HG02981 (cell line): ENCODE results near the gene OXCT1.
"Not testable (repeated sequence)": the region's sequence is repeated elsewhere in the genome, so short reads cannot be mapped to it uniquely, and the experiment has no call there.

Experiments
- ATAC-seq: cut with Tn5 transposase; IDR thresholded peaks from one replicate; pipeline ENCODE4 v1.9.1; 2021; ENCODE audit warnings: mild to moderate bottlenecking, moderate library complexity; ENCODE audit not compliant: unreplicated experiment

OXCT1 gene

DNA sequence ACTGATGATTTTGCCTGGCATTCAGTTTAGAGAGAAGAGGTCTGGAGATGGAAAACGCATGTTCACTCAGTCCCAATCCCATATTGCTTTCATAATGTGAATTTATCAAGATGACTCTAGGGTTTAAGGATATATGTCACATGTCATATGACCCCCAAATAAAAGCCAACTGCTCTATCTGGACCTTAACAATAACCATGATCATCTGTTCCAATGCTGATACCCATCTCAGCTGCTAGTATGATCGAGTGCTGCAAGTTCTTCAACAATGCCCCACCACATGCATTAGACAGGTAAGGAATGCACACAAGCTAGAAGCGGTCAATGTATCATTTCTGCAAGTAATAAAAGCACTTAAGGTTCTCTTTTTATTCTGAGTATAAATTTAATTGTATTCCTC lies 91.8 kb downstream of the OXCT1 start:
- no peak for ATAC-seq

DNA sequence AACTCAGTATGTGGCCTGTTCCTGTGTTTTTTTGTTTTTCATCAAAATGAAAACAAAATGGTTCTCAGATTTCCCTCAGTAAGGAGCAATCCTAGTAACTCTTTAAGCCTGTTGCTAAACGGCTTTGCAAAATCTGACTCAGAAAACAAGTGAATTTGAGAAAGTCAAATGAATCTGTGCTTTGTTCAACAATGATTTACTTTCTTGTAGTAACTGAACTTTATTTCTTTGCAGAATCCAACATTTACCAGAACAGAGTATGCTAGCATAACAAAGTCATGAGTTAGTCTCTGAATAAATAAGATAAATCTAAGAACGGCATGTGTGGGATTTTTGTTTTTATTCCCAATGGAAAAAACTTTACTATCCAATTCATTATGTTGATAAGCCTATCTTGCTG lies 93.8 kb downstream of the OXCT1 start:
- no peak for ATAC-seq

DNA sequence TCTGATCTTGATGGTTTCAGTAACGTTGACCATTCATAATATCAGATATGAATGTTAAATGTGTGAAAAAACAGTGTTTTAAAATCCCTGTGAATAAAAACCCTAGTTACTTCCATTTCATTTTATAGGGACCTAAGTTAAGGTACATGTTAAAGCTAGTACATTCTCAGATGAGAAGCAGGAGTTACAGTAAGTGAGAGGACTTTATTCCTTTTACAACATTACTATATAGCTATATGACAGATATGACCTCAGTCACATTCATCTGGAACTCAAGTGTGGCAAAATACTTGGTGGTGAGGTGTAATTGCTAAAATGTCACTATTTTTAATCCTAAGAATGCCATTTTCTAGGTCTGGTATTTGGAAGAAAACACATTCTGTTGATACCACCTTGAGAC lies 96.4 kb downstream of the OXCT1 start:
- no peak for ATAC-seq

DNA sequence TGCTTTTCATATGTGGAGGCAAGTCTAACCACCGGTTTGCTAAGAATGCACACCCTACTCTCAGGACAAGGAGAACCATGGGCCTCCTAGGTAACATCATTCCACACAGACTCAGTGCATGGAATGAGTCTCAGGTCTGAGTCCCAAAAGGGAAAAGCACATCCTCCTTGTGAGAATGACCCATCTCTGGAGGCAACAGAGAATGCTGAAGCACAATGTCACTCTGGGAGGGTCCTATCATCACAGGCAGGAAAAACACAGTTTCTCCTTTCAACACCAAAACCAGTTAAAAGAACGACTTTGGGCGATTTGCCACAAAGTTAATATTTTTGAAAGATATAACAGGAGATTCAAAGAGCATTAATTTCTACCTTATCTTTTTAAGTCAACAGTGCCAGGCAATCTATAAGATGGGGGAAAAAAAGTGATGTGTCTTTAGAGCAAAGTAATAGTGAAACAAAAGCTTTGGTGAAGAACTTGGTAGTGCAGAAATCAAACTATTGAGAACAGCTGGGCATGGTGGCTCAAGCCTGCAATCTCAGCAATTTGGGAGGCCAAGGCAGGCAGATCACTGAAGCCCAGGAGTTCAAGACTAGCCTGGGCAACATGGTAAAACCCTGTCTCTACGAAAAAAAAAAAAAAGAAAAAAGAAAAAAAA lies 97.3 kb downstream of the OXCT1 start:
- ATAC-seq = no peak

DNA sequence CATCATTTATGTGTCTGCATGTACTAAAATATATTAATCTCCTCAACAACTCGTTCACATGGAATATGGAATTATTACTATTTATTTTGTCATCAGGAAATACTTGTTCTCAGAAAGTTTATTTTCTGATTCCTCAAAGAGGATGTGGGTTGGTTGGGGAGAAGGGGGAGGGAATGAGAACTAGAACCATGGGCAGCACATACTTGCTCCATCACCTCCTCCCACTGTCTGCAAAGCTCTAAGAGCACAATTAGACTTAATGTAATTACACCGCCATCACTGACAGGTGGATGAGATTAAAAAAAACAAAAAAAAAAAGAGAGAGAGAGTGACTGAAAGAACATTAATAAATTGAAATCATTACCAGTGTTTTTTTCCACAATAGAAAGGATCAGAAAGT lies 98.2 kb downstream of the OXCT1 start:
- no peak for ATAC-seq

DNA sequence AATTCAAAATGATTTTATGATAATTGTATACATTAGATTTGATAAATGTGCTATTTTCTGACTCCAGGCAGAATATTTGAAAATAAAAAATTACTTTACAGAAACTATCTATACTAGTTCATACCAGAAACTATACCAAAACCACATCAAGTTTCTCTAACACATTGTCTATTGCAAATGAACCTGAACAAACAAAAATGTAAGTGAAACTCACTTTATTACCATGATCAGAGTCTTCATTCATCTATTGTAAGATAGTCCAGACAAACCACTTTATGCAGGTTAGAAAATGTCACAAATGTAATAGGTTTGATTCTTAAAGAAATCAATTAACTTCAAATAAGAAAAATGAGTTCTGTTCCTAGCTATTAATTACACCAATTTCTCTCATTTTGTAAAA lies 99.4 kb downstream of the OXCT1 start:
- ATAC-seq = peak; percentile 95

DNA sequence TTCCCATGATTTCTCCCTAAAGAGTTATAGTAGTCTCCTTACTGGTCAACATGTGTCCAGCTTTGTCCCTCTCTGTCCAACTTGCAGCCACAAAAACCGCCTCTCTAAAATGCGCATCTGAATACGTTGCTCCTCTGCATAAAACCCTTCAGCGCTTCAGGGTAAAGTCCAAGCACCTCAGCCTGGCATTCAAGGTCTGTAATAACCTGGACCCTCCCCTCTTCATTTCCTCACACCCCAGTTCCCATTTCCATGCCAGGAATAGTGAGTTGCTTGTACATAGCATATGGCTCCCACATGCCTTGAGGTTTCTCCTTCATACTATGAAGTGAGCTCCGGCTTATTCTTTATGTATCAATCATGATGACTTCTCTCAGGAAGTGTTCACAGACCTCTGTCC lies 101.5 kb downstream of the OXCT1 start:
- ATAC-seq = no peak

DNA sequence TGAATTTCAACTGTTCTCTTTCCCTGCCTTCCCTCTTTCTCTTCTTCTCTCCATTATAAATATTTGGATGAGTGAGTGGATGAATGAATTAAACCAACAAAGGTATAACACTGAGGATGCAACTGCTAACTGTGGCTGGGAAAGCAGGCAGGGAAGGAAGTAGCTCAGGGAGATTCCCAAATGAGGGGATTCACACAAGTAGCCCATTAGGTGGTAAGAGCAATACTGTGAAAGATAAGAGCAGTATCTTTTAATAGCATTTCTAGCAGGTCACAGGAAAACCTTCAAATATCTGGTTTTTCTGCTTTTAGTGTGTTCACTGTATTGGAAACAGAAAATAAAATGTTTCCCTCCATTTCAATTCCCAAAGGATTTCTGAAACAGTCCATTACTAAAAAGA lies 105.6 kb downstream of the OXCT1 start:
- no peak for ATAC-seq

DNA sequence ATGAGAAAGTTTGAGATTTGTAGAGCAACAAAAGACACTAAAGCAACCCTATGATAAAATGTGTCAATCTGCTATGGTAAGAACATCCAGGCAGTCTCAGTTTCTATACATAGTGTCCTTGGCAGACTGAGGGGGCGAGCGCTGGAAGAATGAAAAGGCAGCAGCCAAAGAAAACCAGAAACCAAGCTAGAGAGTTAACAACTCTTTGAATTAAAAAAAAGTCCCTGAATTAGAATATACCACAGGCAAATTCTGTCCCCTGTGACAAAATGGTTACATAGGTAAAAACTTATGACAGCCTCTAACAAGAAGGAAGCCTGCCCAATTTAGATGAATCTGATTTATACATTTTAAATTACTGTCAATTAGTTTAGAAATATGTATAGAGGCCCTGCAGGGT lies 106.7 kb downstream of the OXCT1 start:
- peak; percentile 46 for ATAC-seq

DNA sequence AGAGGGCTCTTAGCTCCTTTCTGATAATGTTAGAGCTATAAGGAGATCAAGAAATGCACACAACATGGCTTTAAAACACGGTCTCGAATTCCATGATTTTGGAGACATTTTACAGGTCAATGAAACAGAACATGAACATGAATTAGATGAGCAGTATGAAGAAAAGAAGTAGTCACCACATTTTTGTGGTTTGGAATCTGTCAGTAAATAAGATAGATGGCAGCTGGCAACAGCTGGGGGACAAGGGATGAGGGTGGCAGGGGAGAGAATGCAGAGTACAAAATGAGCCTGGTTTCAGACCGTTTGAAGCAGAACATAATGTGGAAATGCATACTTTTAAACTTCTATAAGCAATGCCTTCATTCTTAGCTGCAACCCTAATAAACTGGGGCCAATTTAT lies 107.1 kb downstream of the OXCT1 start:
- ATAC-seq = peak; percentile 31

DNA sequence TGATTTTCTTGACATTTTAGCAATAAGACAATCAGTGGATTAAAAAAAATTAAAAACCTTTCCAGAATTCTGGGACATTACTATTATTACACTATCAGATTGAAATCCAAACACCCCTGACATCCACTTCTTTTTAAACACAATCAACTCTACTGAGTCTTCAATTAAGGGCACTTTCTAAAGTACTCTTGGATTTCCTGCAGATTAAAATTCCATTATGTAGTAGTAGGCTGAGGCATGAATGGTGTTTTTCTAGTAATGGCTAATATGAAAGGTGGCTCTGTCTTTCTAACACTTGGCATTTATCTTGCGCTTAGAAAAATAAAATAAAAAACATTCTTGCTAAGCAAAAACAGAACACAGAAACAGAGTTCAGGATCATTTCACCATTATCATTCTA lies 107.8 kb downstream of the OXCT1 start:
- no peak for ATAC-seq

DNA sequence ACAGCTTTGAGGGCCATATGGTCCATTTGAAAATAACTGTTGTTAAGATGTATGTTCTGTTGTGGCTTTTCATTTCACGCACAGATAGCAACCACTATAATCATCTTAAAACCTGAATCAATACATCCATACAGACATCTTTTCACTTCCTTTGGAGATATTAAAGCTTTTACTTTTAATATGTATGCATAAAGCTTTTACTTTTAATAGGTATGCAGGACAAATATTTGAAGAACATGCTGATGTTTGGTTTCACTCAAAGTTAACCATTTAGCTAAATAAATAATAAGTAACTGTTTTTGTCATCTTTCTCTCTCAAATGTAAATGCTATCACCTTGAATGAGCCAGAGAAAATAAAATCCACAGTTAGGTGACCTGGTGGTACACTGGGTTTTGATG lies 108.6 kb downstream of the OXCT1 start:
- ATAC-seq = no peak

DNA sequence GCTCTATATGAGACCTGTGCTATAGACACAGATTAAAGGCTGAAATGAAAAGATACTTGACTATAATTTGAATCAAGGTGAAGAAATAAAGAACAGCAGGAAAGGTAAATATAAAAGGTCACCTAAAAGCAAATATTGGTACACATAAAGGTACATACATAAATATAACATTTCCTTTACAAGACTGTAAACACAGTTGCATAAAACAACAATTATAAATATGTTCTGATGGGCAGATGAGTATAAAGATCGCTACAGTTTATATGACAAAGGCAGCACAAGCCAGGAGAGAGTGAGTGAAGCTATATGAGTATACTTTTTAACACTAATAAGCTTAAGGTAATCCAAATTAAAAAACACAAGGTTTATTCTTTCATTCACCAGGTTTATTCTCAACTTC lies 114.5 kb downstream of the OXCT1 start:
- ATAC-seq = no peak

DNA sequence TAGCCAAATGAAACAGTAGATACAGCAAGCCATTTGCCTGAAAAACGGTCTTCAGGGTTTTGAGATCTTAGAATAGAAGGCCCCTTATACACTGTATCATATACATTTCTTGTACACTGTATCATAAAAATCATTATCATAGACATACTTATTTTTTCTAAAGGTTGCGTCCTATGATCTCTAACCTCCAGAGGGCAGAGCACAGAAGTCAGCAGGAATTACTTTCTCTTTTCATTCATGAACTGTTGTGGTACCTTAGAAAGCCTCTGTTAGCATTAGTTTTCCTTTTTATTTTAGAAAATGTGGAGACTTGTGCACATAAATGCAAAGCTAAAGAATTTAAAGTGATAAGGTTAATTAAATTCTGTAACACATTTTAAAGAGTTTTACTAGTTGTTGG lies 115.4 kb downstream of the OXCT1 start:
- ATAC-seq = peak; percentile 82

DNA sequence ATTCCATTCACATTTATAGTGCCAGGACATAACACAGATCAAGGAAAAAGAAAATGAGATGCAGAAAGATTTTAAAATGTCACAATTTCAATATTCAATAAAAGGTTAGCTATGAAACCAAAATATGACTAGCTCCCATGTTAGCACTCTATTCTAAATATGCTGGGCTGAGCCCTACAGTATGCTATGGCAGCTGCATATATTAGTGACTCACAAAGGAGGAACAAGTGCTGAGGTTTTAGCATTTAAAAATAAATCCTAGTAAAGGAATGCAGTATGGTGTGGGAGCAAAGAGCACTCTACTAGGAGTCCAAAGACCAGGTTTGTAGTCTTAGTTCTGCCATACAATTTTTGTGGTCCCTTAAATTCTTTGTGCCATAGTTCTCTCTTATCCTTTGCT lies 118.4 kb downstream of the OXCT1 start:
- no peak for ATAC-seq

DNA sequence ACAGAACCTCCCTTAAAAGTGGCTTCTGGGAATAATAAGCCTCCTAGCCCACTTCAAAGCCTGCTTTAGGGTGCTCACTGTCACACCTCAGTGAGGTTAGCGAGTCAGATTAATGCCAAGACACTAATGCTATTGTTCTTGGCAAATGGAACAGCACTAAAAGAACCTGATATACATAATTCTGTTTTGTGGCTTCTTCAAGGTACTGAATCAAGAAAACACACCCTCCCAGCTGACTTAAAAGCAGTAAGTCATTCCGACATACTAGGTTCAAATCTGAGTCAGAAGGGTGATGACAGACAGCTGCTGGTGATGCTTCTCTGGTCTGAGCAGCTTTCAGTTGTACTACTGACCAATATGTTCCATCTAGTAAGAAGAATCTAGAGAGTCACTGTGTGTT lies 121.6 kb downstream of the OXCT1 start:
- peak; percentile 99 for ATAC-seq

DNA sequence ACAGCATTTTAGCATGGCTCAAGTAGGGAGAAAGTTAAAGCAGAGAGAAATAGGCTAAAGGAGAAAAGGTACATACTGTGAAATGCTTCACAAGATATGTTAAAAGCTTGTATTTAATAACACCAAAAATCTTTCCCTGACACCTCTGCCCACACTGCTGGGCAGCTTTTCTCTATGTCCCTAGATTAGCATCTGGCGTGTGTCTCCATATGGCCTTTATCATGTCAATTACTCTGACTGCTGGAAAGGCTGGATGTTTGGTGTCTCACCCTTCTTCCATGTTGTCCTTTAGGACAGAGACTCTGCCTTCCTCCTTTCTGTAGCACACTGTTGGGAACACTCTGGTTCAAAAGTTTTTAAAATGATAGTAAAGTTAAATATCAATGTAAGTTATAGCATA lies 122.5 kb downstream of the OXCT1 start:
- ATAC-seq = no peak

DNA sequence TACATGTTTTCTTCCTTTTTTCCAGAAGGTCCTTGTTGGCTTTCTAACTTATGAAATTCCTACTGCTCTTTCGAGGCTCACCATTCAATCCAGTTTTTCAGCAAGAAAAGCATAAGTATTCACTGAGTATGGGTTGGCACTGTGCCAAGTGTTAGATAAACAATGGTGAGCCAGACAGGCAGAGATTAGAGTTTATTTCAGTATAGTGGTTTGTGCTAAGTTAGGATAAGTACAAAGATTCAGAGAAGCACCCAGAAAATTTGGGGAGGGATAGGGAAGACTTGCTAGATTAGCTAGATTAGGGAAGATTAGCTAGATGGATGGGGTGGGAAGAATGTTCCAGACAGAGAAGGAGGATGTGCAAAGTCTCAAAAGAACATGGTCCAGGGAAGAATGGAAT lies 122.9 kb downstream of the OXCT1 start:
- ATAC-seq = no peak

DNA sequence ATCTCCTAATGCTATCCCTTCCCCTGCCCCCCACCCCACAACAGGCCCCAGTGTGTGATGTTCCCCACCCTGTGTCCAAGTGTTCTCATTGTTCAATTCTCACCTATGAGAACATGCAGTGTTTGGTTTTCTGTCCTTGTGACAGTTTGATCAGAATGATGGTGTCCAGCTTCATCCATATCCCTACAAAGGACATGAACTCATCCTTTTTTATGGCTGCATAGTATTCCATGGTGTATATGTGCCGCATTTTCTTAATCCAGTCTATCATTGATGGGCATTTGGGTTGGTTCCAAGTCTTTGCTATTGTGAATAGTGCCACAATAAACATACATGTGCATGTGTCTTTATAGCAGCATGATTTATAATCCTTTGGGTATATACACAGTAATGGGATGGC lies 127.6 kb downstream of the OXCT1 start:
- not testable (repeated sequence) for ATAC-seq

DNA sequence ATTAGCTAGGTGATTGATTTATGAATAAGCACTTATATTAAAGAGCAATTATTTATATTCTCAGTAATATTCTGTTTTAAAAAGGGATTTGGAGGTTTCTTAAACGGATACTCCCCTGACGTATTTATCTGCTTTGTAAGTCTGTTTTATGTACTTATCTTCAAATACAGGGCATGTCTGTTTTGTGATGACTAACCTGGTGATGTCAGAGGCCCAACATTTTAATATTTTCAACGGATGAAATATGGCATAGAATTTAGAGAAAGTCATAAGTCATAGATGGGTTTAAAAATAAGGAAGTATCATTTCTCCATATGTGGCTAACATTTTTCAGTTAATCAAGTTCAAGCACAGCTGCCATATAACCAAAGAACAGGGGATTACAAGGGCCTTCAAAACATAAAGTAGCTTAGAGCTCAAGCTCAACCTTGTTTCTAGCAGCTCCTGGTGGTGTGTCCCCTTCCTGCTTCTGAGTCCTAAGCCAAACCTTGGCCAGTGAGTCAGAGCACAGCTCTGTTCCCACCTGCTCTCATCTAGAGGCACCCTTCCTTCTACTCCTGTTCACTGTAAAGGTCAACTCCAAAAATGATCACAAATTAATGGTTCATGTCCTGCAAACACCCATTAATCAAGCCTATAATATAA lies 131.4 kb downstream of the OXCT1 start:
- ATAC-seq = no peak

DNA sequence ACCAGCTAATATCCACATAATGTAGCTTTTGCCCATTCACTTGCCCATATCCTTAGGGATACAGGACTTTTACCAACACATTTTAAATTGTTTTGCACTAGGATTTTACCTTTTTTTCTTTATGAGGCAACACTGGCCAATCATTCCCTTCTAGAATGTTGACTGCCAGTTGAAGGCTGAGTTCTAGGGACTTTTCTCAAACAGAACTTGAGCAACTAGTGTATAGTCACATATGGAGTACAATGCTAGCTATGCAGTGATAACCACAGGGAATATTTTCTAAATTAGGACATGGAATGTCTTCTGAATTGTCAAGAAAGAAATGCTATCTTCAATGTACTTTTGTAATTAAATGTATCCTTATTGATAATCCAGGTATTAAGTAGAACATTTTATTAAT lies 133.6 kb downstream of the OXCT1 start:
- no peak for ATAC-seq

DNA sequence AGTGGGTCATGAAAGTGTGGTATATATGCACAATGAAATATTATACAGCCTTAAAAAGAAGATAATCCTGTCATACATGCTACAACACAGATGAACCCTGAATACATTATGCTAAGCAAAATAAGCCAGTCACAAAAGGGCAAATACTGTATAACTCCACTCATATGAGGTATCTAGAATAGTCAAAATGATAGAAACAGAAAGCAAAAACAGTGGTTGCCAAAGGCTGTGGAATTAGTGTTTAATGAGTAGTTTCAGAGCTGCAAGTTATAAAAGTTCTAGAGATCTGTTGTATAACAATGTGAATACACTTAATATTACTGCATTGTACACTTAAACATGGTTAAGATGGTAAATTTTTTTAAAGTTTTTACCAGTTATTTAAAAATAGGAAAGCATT lies 135.0 kb downstream of the OXCT1 start:
- peak; percentile 81 for ATAC-seq

DNA sequence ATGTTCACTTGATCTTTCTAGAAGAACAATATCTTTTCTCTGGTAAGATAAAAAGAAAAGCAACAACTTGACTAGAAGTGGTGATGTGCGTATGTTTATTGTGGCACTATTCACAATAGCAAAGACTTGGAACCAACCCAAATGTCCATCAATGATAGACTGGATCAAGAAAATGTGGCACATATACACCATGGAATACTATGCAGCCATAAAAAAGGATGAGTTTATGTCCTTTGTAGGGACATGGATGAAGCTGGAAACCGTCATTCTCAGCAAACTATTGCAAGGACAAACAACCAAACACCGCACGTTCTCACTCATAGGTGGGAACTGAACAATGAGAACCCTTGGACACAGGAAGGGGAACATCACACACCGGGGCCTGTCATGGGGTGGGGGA lies 140.8 kb downstream of the OXCT1 start:
- ATAC-seq = not testable (repeated sequence)
